Endothelial cell of umbilical vein (primary cell): ENCODE results near the gene MAP3K15. TPM values are rescaled to one million over a fixed set of nuclear protein-coding genes. Genes with fewer than 3 reads are reported as not detected.

Source experiments
- BruUV-seq: library from RNA; stranded (reverse); fragments of 400-500 nt; replicated peaks from 2 replicates; lab custom pipeline; 2021; lab: Mats Ljungman, UMichigan
- CTCF ChIA-PET: fragments of 300-600, 350-600 bp; sonication (Branson Sonifier 250); formaldehyde crosslinking; loops from one replicate; lab custom pipeline; 2021; ENCODE audit warnings: antibody characterized with exemption, inconsistent platforms; lab: Charles Lee
- POLR2A ChIA-PET: fragments of 300-600, 350-600 bp; sonication (Branson Sonifier 250); formaldehyde crosslinking; loops from one replicate; lab custom pipeline; 2021; ENCODE audit warnings: antibody characterized with exemption, inconsistent platforms; lab: Charles Lee
- DNase-seq: peaks from one replicate; pipeline ENCODE4 v3.0.0-alpha.2; 2011; ENCODE audit warnings: low read depth, low spot score
- FAIRE-seq: peaks from 2 replicates; lab custom pipeline; 2011; peaks lifted over from hg19 to GRCh38; lab: Jason Lieb, UNC
- H2AFZ ChIP-seq: 2 replicates; pipeline ENCODE4 v1.6.0; 2012; ENCODE audit warnings: low read depth, low read length, control low read depth, inconsistent platforms
- H3K27ac ChIP-seq: 2 replicates; pipeline ENCODE4 v1.5.1; 2011; ENCODE audit warnings: low read depth, mild to moderate bottlenecking, control low read depth, low read length, moderate library complexity; ENCODE audit not compliant: insufficient read depth
- H3K27me3 ChIP-seq, 2 experiments: 2 replicates each; pipeline versions ENCODE4 v1.6.0 to v1.6.1; 2011; ENCODE audit warnings: low read length in 2 of 2, mixed read lengths in 1 of 2; ENCODE audit not compliant: control insufficient read depth in 2 of 2, insufficient read depth in 2 of 2
- H3K36me3 ChIP-seq, 2 experiments: 2 replicates in 1 of 2; 3 replicates in 1 of 2; pipeline ENCODE4 v1.5.1; 2011; ENCODE audit warnings: low read length in 2 of 2, mild to moderate bottlenecking in 1 of 2, moderate library complexity in 1 of 2; ENCODE audit not compliant: control insufficient read depth in 2 of 2, insufficient read depth in 2 of 2; ENCODE audit errors: extremely low read depth in 1 of 2
- H3K4me1 ChIP-seq: 3 replicates; pipeline ENCODE4 v1.5.1; 2011; ENCODE audit warnings: mild to moderate bottlenecking, low read length; ENCODE audit not compliant: control insufficient read depth, insufficient read depth; ENCODE audit errors: extremely low read depth
- H3K4me2 ChIP-seq: 2 replicates; pipeline ENCODE4 v1.6.1; 2011; ENCODE audit warnings: low read length, control low read depth, mixed read lengths; ENCODE audit not compliant: insufficient read depth
- H3K4me3 ChIP-seq, 3 experiments: fragments of 200-600 bp in 1 of 3; sonication (generic), shearing (Covaris generic) in 1 of 3; replicated peaks in 1 of 3; 2 replicates each; pipeline ENCODE4 v1.5.1; 2011 to 2016; ENCODE audit warnings: control low read depth in 3 of 3, low read length in 3 of 3, mild to moderate bottlenecking in 2 of 3, inconsistent platforms in 1 of 3, low read depth in 1 of 3, moderate library complexity in 1 of 3; ENCODE audit not compliant: insufficient read depth in 1 of 3
- H3K79me2 ChIP-seq: 2 replicates; pipeline ENCODE4 v1.6.0; 2012; ENCODE audit warnings: low read length, inconsistent platforms; ENCODE audit not compliant: control insufficient read depth, insufficient read depth
- H3K9ac ChIP-seq: replicated peaks from 2 replicates; pipeline ENCODE3; 2011; ENCODE audit warnings: low read length, control low read depth; ENCODE audit not compliant: insufficient read depth; ENCODE audit errors: extremely low read depth
- H3K9me1 ChIP-seq: replicated peaks from 3 replicates; pipeline ENCODE4 v1.6.0; 2011; ENCODE audit warnings: mild to moderate bottlenecking, low read length; ENCODE audit not compliant: control insufficient read depth, insufficient read depth; ENCODE audit errors: extremely low read depth
- H3K9me3 ChIP-seq: replicated peaks from 2 replicates; pipeline ENCODE4 v1.5.1; 2012; ENCODE audit warnings: low read length, inconsistent platforms; ENCODE audit not compliant: control insufficient read depth, insufficient read depth
- H4K20me1 ChIP-seq: replicated peaks from 2 replicates; pipeline ENCODE3; 2011; ENCODE audit warnings: mild to moderate bottlenecking, low read length; ENCODE audit not compliant: control insufficient read depth, insufficient read depth; ENCODE audit errors: extremely low read depth
- EZH2 ChIP-seq: IDR thresholded peaks from 2 replicates; pipeline ENCODE4 v1.6.1; 2012; ENCODE audit warnings: borderline replicate concordance, low read depth, mild to moderate bottlenecking, moderate library complexity, low read length, inconsistent platforms; ENCODE audit not compliant: severe bottlenecking
- FOS ChIP-seq: IDR thresholded peaks from 2 replicates; pipeline ENCODE4 v1.6.1; 2011; ENCODE audit warnings: mild to moderate bottlenecking, low read length, moderate library complexity, borderline replicate concordance; ENCODE audit not compliant: insufficient read depth
- GATA2 ChIP-seq: IDR thresholded peaks from 2 replicates; pipeline ENCODE4 v1.7.0; 2011; ENCODE audit warnings: low read depth, mild to moderate bottlenecking, moderate library complexity, mixed read lengths, low read length; ENCODE audit not compliant: insufficient read length, insufficient read depth
- JUN ChIP-seq: IDR thresholded peaks from 2 replicates; pipeline ENCODE4 v1.6.1; 2011; ENCODE audit warnings: borderline replicate concordance, low read depth; ENCODE audit not compliant: insufficient read length, insufficient read depth
- MYC ChIP-seq: IDR thresholded peaks from one replicate; pipeline ENCODE4 v1.6.1; 2011; ENCODE audit warnings: mild to moderate bottlenecking, low read depth, low read length
- POLR2A ChIP-seq: IDR thresholded peaks from 2 replicates; pipeline ENCODE4 v1.6.1; 2012; ENCODE audit warnings: low read depth, mild to moderate bottlenecking, control low read depth, low read length
- POLR2AphosphoS5 ChIP-seq: IDR thresholded peaks from 2 replicates; pipeline ENCODE4 v1.6.1; 2012; ENCODE audit warnings: low read depth, mild to moderate bottlenecking, control low read depth, low read length, moderate library complexity; ENCODE audit not compliant: insufficient read depth
- dilution Hi-C: fragments of 300-500 bp; cut with MboI; formaldehyde crosslinking; loops from one replicate; pipeline ENCODE4 v1.15.0; 2019; ENCODE audit warnings: low sequenced_read_pairs; ENCODE audit not compliant: extremely low pct_ligation_motif_present
- intact Hi-C: fragments of 100-400 bp; cut with micrococcal nuclease; formaldehyde crosslinking; loops from one replicate; pipeline ENCODE4 v1.10.0; 2022
- polyA plus RNA-seq, 4 experiments: library from polyadenylated mRNA; depleted of rRNA in 3 of 4; stranded (reverse) in 3 of 4; unstranded in 1 of 4; fragments of >200 nt; gene quantifications; 2 replicates each; pipeline versions ENCODE4 v1.2.1 to v1.2.3, GENCODE V29; 2011 to 2012; ENCODE audit warnings: missing spikeins in 1 of 4
- total RNA-seq: library from RNA; stranded (reverse); gene quantifications from 2 replicates; pipeline ENCODE4 v1.2.3, GENCODE V29; 2021
- TF ChIP-seq, protein P1 (sequence below), 2 donors: IDR thresholded peaks; 1 replicate in 1 of 2; 2 replicates in 1 of 2; pipeline ENCODE4 v1.5.1; 2011; ENCODE audit warnings: low read length in 2 of 2, mild to moderate bottlenecking in 2 of 2, moderate library complexity in 2 of 2, control low read depth in 1 of 2, inconsistent platforms in 1 of 2, low read depth in 1 of 2; ENCODE audit not compliant: insufficient read depth in 1 of 2; ENCODE audit errors: extremely low read depth in 1 of 2
- TF ChIP-seq, protein P2 (sequence below): IDR thresholded peaks from 2 replicates; pipeline ENCODE4 v1.6.1; 2011; ENCODE audit not compliant: insufficient read depth, insufficient read length

The MAP3K15 gene
- total and polyA plus RNA-seq, 2 donors (not counting 3 experiments of a cell fraction or from before 2014, with no cell fraction given): 0.01 to 0.09 TPM

DNA sequence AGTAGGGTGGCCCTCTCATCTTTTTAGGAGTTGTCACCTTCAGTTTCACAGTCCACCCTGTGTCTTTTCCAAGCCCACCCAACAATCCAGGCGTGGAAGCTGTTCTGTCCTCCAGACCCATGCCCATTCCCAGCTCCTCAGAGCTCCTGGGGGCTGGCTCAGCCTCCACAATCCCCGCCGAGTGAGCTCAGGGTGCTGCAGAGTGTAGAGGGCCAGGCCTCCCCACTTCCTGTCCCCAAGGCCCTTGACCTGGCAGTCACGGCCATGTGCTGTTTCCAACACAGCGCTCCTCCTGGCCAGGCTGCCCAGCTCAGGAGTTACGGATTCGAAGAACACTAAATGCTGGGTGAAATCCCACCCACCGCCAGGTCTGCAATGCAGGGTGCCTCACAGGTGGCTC is 139.8 kb downstream of the MAP3K15 start:
- Histone ChIP-seq H3K9me3 (no peaks in the 10 kb centered on the region), H3K9ac (no peak overlapping the region), H2AFZ (no peak overlapping the region), H3K79me2 (no peaks in the 10 kb centered on the region), H3K9me1 (no peaks in the 10 kb centered on the region), H3K4me2 (no peak overlapping the region), H4K20me1 (no peaks in the 10 kb centered on the region), H3K27ac (no peak overlapping the region), H3K36me3 (no peaks in the 10 kb centered on the region), H3K4me1 (no peaks in the 10 kb centered on the region), H3K4me3 (no peak overlapping the region), H3K27me3 (no peaks in the 10 kb centered on the region)
- ChIA-PET CTCF (interaction anchor here (1.2 kb wide), 1 partner anchor 160 kb away, joined by 4 read pairs; no protein-coding TSS in a partner anchor), POLR2A (no interaction called here)
- intact Hi-C loops (no loop called here), dilution Hi-C loops (no loop called here)
- no TSS peak for BruUV-seq
- FAIRE-seq (no peak), DNase-seq (no peak)
- TF ChIP-seq JUN (no peak), FOS (no peak), POLR2A (no peak), POLR2AphosphoS5 (no peak), GATA2 (no peak), EZH2 (no peak), MYC (no peak)
- TF ChIP-seq, protein P1, sequence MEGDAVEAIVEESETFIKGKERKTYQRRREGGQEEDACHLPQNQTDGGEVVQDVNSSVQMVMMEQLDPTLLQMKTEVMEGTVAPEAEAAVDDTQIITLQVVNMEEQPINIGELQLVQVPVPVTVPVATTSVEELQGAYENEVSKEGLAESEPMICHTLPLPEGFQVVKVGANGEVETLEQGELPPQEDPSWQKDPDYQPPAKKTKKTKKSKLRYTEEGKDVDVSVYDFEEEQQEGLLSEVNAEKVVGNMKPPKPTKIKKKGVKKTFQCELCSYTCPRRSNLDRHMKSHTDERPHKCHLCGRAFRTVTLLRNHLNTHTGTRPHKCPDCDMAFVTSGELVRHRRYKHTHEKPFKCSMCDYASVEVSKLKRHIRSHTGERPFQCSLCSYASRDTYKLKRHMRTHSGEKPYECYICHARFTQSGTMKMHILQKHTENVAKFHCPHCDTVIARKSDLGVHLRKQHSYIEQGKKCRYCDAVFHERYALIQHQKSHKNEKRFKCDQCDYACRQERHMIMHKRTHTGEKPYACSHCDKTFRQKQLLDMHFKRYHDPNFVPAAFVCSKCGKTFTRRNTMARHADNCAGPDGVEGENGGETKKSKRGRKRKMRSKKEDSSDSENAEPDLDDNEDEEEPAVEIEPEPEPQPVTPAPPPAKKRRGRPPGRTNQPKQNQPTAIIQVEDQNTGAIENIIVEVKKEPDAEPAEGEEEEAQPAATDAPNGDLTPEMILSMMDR (IDR thresholded peaks at IDR 0.05; ENCODE audit: extremely low read depth in 1 of 2, insufficient read depth in 1 of 2, low read depth in 1 of 2, low read length in 2 of 2): no peak
- TF ChIP-seq, protein P2, sequence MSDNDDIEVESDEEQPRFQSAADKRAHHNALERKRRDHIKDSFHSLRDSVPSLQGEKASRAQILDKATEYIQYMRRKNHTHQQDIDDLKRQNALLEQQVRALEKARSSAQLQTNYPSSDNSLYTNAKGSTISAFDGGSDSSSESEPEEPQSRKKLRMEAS: no peak
